ENCODE measurements around the gene PLCG1.

PLCG1 gene

DNA sequence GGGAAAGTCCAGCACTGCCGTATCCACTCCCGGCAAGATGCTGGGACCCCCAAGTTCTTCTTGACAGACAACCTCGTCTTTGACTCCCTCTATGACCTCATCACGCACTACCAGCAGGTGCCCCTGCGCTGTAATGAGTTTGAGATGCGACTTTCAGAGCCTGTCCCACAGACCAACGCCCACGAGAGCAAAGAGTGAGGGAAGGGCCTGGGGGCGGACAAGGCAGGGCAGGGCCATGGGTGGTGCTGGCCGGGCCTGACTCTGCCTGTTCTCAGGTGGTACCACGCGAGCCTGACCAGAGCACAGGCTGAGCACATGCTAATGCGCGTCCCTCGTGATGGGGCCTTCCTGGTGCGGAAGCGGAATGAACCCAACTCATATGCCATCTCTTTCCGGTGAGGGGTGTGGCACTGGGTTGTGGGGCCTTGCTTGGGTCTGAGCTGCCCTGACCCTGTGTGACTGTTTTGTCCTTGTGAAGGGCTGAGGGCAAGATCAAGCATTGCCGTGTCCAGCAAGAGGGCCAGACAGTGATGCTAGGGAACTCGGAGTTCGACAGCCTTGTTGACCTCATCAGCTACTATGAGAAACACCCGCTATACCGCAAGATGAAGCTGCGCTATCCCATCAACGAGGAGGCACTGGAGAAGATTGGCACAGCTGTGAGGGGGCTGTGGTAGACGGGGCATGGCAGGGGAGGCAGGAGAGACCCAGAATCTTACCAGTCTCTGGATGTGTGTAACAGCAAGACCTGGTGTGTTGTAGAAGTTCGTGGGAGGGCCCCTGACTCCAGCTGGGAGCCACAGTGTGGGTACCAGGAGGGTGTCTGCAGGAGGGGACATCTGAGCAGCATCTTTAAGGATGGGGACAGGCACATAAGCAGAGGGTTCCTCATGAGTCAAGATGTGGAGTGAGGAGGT lies 29.1 kb downstream of the PLCG1 start:
- H3K27ac ChIP-seq: no peak overlapping the region

DNA sequence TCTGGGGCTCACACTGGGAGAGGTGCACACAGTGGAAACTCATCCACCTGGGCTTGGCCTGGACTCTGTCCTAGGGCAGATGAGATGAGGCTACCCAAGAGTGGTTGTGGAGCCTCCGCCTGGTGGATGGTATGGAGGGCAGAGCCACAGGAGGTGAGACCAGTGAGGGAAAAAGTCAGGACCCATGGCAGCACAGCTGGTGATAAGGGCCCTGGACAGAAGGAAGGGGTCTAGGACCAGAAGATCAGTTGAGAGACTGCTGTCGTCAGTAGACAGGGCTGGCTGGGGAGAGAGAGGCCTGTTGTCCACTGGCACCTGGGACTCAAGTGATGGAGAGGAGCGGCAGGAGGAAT lies 29.8 kb downstream of the PLCG1 start:
- TF ChIP-seq, protein P1, sequence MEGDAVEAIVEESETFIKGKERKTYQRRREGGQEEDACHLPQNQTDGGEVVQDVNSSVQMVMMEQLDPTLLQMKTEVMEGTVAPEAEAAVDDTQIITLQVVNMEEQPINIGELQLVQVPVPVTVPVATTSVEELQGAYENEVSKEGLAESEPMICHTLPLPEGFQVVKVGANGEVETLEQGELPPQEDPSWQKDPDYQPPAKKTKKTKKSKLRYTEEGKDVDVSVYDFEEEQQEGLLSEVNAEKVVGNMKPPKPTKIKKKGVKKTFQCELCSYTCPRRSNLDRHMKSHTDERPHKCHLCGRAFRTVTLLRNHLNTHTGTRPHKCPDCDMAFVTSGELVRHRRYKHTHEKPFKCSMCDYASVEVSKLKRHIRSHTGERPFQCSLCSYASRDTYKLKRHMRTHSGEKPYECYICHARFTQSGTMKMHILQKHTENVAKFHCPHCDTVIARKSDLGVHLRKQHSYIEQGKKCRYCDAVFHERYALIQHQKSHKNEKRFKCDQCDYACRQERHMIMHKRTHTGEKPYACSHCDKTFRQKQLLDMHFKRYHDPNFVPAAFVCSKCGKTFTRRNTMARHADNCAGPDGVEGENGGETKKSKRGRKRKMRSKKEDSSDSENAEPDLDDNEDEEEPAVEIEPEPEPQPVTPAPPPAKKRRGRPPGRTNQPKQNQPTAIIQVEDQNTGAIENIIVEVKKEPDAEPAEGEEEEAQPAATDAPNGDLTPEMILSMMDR (IDR thresholded peaks at IDR 0.05): no peak
- no peak for TF ChIP-seq ZFX (IDR thresholded peaks at IDR 0.05; ENCODE audit: borderline replicate concordance)
- no peak overlapping the region for H3K27ac ChIP-seq

More for the DNA sequence above, 29.1 kb downstream of the PLCG1 start:
- TF ChIP-seq, protein P1 (IDR thresholded peaks at IDR 0.05): no peak
- TF ChIP-seq ZFX (IDR thresholded peaks at IDR 0.05; ENCODE audit: borderline replicate concordance): no peak

DNA sequence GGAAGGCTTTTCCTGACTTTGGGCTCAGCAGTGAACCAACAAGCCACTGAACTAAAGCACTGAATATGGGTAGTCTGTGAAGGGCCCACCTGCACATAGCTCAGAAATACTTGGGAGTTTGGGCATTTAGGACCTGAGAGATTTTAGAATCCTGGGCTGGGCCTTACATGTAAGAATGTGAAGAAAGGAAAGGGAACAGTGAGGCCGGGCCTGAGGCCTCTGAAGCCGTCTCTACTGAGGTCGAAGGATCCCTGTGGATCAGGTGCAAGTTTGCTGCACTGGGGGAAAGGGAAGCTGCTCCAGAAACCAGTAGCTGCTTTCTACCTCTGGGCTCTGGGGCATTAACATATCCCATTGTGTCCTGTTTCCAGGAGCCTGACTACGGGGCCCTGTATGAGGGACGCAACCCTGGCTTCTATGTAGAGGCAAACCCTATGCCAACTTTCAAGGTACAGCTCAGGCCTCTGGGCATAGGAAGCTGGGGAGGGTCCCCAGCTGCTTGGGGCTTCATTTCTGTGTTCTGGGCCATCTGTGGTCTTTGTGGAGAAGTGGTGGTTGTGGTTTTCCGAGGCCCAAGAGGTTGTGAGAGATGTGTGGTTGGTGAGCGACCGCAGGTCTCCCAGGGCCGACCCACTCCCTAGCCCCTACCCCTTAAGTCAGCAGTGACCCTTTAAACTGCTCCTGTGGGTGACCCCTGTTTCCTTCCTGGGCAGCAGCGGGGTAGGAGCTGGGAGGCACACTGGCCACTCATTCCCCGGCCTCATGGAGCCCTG lies 30.3 kb downstream of the PLCG1 start:
- TF ChIP-seq, protein P1 (IDR thresholded peaks at IDR 0.05): no peak
- no peak for TF ChIP-seq ZFX (IDR thresholded peaks at IDR 0.05; ENCODE audit: borderline replicate concordance)

DNA sequence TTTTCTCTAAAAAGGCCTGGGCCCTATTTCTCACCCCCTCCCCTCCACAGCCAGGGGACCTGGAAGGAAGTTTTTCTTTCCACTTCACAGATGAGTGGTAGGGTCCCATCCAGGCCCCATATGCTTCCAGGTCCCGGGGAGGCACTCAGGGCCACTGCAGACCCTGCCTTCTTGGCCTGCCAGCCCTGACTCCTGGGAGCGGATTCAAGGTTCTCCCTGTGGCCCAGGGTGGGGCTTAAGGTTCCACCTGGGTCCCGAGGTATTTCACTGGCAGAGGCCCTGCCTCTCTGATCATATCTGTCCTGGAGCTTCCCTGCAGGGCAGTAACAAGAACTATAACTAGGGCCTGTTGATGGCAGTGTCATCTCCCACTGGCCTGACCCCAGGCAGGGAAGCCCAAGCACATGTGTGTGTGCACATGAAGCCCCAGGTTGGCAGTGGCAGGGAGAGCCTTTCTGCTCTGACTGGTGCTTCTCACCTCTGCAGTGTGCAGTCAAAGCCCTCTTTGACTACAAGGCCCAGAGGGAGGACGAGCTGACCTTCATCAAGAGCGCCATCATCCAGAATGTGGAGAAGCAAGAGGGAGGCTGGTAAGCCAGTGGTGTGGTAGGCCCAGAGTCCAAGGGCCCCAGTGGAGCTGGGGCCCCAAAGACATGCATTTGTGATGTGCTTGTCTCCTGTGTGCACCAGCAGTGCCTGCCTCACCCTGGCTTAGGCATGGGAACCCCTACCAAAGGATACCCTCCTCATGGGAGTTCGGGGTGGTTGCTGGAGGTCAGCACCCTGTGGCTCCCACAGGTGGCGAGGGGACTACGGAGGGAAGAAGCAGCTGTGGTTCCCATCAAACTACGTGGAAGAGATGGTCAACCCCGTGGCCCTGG lies 31.2 kb downstream of the PLCG1 start:
- no peak for TF ChIP-seq ZFX (IDR thresholded peaks at IDR 0.05; ENCODE audit: borderline replicate concordance)
- TF ChIP-seq, protein P1 (IDR thresholded peaks at IDR 0.05): no peak
- H3K27ac ChIP-seq: no peak overlapping the region

More for the DNA sequence above, 30.3 kb downstream of the PLCG1 start:
- no peak overlapping the region for H3K27ac ChIP-seq

DNA sequence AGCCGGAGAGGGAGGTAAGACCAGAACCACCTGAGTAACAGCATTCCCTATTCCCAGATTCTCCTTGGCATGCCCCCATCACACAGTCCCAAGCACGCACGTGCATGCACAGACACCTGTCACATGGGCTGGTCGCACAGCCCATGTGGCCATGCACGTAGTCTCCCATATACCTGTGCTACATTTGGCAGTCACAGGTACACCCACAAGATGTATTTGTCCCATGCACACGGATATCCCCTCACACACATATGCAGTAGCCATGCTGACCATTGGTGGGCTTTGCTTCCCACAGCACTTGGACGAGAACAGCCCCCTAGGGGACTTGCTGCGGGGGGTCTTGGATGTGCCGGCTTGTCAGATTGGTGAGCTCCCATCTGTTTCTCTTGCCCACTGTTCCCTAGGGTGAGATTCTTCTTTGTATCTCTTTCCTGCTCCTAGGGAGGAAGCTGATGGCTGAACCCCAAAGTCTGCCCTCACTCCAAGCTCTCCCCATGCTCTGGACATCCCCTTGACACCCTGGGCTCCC lies 31.9 kb downstream of the PLCG1 start:
- H3K27ac ChIP-seq: no peak overlapping the region
- TF ChIP-seq ZFX (IDR thresholded peaks at IDR 0.05; ENCODE audit: borderline replicate concordance): no peak
- TF ChIP-seq, protein P1 (IDR thresholded peaks at IDR 0.05): no peak

GRCh38 chr20:41169791-41170351 lies 32.5 kb downstream of the PLCG1 start:
- TF ChIP-seq, protein P1 (IDR thresholded peaks at IDR 0.05): no peak
- TF ChIP-seq ZFX (IDR thresholded peaks at IDR 0.05; ENCODE audit: borderline replicate concordance): no peak
- H3K27ac ChIP-seq: no peak overlapping the region

All from 22Rv1 (cell line).